HG02885 (cell line): ENCODE measurements around the gene MAGI1.

Source experiments
- ATAC-seq: cut with Tn5 transposase; IDR thresholded peaks from one replicate; pipeline ENCODE4 v1.9.1; 2021; ENCODE audit warnings: mild to moderate bottlenecking; ENCODE audit not compliant: unreplicated experiment, poor library complexity

The MAGI1 gene

GRCh38 chr3:65979162-65979561 is 59.6 kb downstream of the MAGI1 start:
- no peak for ATAC-seq

GRCh38 chr3:65978116-65978515 is 60.6 kb downstream of the MAGI1 start:
- no peak for ATAC-seq

- no peak for ATAC-seq
These were observed 63.7 kb downstream of the MAGI1 start for GRCh38 chr3:65975032-65975431.

- no peak for ATAC-seq
These were observed 64.2 kb downstream of the MAGI1 start for GRCh38 chr3:65974509-65974908.

GRCh38 chr3:65972765-65973164 is 66.0 kb downstream of the MAGI1 start:
- ATAC-seq = no peak

GRCh38 chr3:65971293-65972252 is 67.1 kb downstream of the MAGI1 start:
- ATAC-seq = no peak

GRCh38 chr3:65968996-65969395 is 69.7 kb downstream of the MAGI1 start:
- ATAC-seq = no peak

GRCh38 chr3:65967451-65967850 is 71.3 kb downstream of the MAGI1 start:
- ATAC-seq = no peak

GRCh38 chr3:65964838-65965237 is 73.9 kb downstream of the MAGI1 start:
- ATAC-seq = no peak

GRCh38 chr3:65963787-65964677 is 74.7 kb downstream of the MAGI1 start:
- peak; percentile 98 for ATAC-seq

GRCh38 chr3:65961733-65962132 is 77.0 kb downstream of the MAGI1 start:
- ATAC-seq = no peak

GRCh38 chr3:65961128-65961527 is 77.6 kb downstream of the MAGI1 start:
- no peak for ATAC-seq

GRCh38 chr3:65960087-65960486 is 78.6 kb downstream of the MAGI1 start:
- no peak for ATAC-seq

- no peak for ATAC-seq
These were observed 80.5 kb downstream of the MAGI1 start for GRCh38 chr3:65958216-65958615.

- ATAC-seq = no peak
These were observed 82.8 kb downstream of the MAGI1 start for GRCh38 chr3:65955792-65956477.

- no peak for ATAC-seq
These were observed 84.6 kb downstream of the MAGI1 start for GRCh38 chr3:65953881-65954733.

- no peak for ATAC-seq
These were observed 85.4 kb downstream of the MAGI1 start for GRCh38 chr3:65953301-65953812.

GRCh38 chr3:65952842-65953241 is 85.9 kb downstream of the MAGI1 start:
- ATAC-seq = no peak

- no peak for ATAC-seq
These were observed 86.7 kb downstream of the MAGI1 start for GRCh38 chr3:65951836-65952505.
